Keratinocyte (primary cell): ENCODE results near the gene RAB3IL1. TPM values are rescaled to one million over a fixed set of nuclear protein-coding genes. Genes with fewer than 3 reads are reported as not detected.
A peak's percentile ranks its signal among the peaks of the same experiment; 100 is the strongest.

Experiments used
- DNase-seq: peaks from one replicate; pipeline ENCODE4 v3.0.0-alpha.2; 2011; ENCODE audit warnings: low read depth, missing footprints, low spot score
- FAIRE-seq: peaks from 2 replicates; lab custom pipeline; 2011; peaks lifted over from hg19 to GRCh38; lab: Jason Lieb, UNC
- H2AFZ ChIP-seq: 2 replicates; pipeline ENCODE4 v1.6.0; 2012; ENCODE audit warnings: low read length, control low read depth, inconsistent platforms; ENCODE audit not compliant: control insufficient read depth
- H3K27ac ChIP-seq: 2 replicates; pipeline ENCODE4 v1.5.1; 2011; ENCODE audit warnings: low read length; ENCODE audit not compliant: control insufficient read depth, insufficient read depth
- H3K27me3 ChIP-seq: 3 replicates; pipeline ENCODE4 v1.6.0; 2011; ENCODE audit warnings: low read length; ENCODE audit not compliant: control insufficient read depth, insufficient read depth; ENCODE audit errors: extremely low read depth
- H3K36me3 ChIP-seq, 2 experiments: 2 replicates in 1 of 2; 3 replicates in 1 of 2; pipeline ENCODE4 v1.5.1; 2011; ENCODE audit warnings: low read length in 2 of 2, mild to moderate bottlenecking in 1 of 2; ENCODE audit not compliant: control insufficient read depth in 2 of 2, insufficient read depth in 2 of 2; ENCODE audit errors: extremely low read depth in 1 of 2
- H3K4me1 ChIP-seq: 3 replicates; pipeline ENCODE4 v1.5.1; 2011; ENCODE audit warnings: low read length; ENCODE audit not compliant: control insufficient read depth, insufficient read depth; ENCODE audit errors: extremely low read depth
- H3K4me2 ChIP-seq: 3 replicates; pipeline ENCODE4 v1.6.0; 2011; ENCODE audit warnings: low read depth, low read length; ENCODE audit not compliant: control insufficient read depth, insufficient read depth; ENCODE audit errors: extremely low read depth
- H3K4me3 ChIP-seq, 3 experiments: fragments of 200-600 bp in 1 of 3; sonication (generic) in 1 of 3; 2 replicates in 2 of 3; 3 replicates in 1 of 3; pipeline ENCODE4 v1.5.1; 2011 to 2016; ENCODE audit warnings: low read length in 3 of 3, mild to moderate bottlenecking in 3 of 3, control low read depth in 2 of 3, inconsistent platforms in 1 of 3, low read depth in 1 of 3, mixed read lengths in 1 of 3, mixed run types in 1 of 3, moderate library complexity in 1 of 3; ENCODE audit not compliant: control insufficient read depth in 2 of 3, insufficient read depth in 2 of 3; ENCODE audit errors: extremely low read depth in 1 of 3
- H3K79me2 ChIP-seq: 2 replicates; pipeline ENCODE4 v1.6.0; 2012; ENCODE audit warnings: low read length; ENCODE audit not compliant: control insufficient read depth, insufficient read depth
- H3K9ac ChIP-seq: 3 replicates; pipeline ENCODE4 v1.6.0; 2011; ENCODE audit warnings: low read length; ENCODE audit not compliant: control insufficient read depth, insufficient read depth; ENCODE audit errors: extremely low read depth
- H3K9me1 ChIP-seq: 3 replicates; pipeline ENCODE4 v1.6.0; 2011; ENCODE audit warnings: low read length; ENCODE audit not compliant: control insufficient read depth, insufficient read depth; ENCODE audit errors: extremely low read depth
- H3K9me3 ChIP-seq: 2 replicates; pipeline ENCODE4 v1.5.1; 2012; ENCODE audit warnings: low read depth, low read length; ENCODE audit not compliant: control insufficient read depth
- H4K20me1 ChIP-seq: 3 replicates; pipeline ENCODE4 v1.6.0; 2011; ENCODE audit warnings: low read length; ENCODE audit not compliant: control insufficient read depth, insufficient read depth; ENCODE audit errors: extremely low read depth
- CTCF ChIP-seq, 3 experiments: IDR thresholded peaks in 1 of 3; conservative IDR thresholded peaks in 1 of 3; optimal IDR thresholded peaks in 1 of 3; 2 replicates in 2 of 3; 3 replicates in 1 of 3; pipeline versions ENCODE3 to v1.5.1; 2011; ENCODE audit warnings: low read length in 3 of 3, mild to moderate bottlenecking in 3 of 3, moderate library complexity in 2 of 3, control low read depth in 1 of 3, inconsistent platforms in 1 of 3; ENCODE audit not compliant: insufficient read depth in 2 of 3; ENCODE audit errors: extremely low read depth in 1 of 3
- EZH2 ChIP-seq: IDR thresholded peaks from one replicate; pipeline ENCODE4 v1.6.1; 2012; ENCODE audit warnings: inconsistent platforms, mild to moderate bottlenecking, low read length, moderate library complexity
- dilution Hi-C: fragments of 300-500 bp; cut with MboI; formaldehyde crosslinking; loops from one replicate; pipeline ENCODE4 v1.7.0; 2020; ENCODE audit warnings: low sequenced_read_pairs; ENCODE audit not compliant: extremely low pct_ligation_motif_present
- polyA plus RNA-seq, 5 experiments: library from polyadenylated mRNA; depleted of rRNA in 3 of 5; stranded (reverse) in 3 of 5; stranded (forward) in 1 of 5; unstranded in 1 of 5; fragments of >200 nt; gene quantifications; 1 replicate in 1 of 5; 2 replicates in 3 of 5; 3 replicates in 1 of 5; pipeline versions ENCODE4 v1.2.1 to v1.2.3, GENCODE V29; 2011 to 2012; ENCODE audit warnings: missing spikeins in 2 of 5, low read depth in 1 of 5, low replicate concordance in 1 of 5

RAB3IL1 gene
- polyA plus RNA-seq, 1 donor (not counting 4 experiments of a cell fraction or from before 2014, with no cell fraction given) = 0.31 TPM

- no peak overlapping the region for H2AFZ ChIP-seq
- no peak for FAIRE-seq
- peaks cover 3% of the 10 kb centered on the region for H4K20me1 ChIP-seq
- H3K9me1 ChIP-seq = no peaks in the 10 kb centered on the region
- H3K9me3 ChIP-seq = no peaks in the 10 kb centered on the region
- no peaks in the 10 kb centered on the region for H3K79me2 ChIP-seq
- no peak overlapping the region for H3K9ac ChIP-seq
- H3K27ac ChIP-seq = no peak overlapping the region
- DNase-seq = peak; percentile 11
- no peaks in the 10 kb centered on the region for H3K27me3 ChIP-seq
- H3K4me1 ChIP-seq = peaks cover 6% of the 10 kb centered on the region
- TF ChIP-seq EZH2 (no peak), CTCF (optimal IDR thresholded peaks at IDR 0.05 in 1 of 3, IDR thresholded peaks at IDR 0.05 in 1 of 3, conservative IDR thresholded peaks at IDR 0.05 in 1 of 3; ENCODE audit: extremely low read depth in 1 of 3, insufficient read depth in 2 of 3, low read length in 3 of 3) (no peak)
- H3K36me3 ChIP-seq = peaks cover 20 to 33% of the 10 kb centered on the region in 2 experiments
- H3K4me2 ChIP-seq = no peak overlapping the region
- H3K4me3 ChIP-seq = no peak overlapping the region
- dilution Hi-C loops = no loop called here
Measured at GRCh38 chr11:61860054-61860903, 57.1 kb downstream of the RAB3IL1 start.

GRCh38 chr11:61855939-61856680 lies 61.3 kb downstream of the RAB3IL1 start:
- TF ChIP-seq CTCF (optimal IDR thresholded peaks at IDR 0.05 in 1 of 3, IDR thresholded peaks at IDR 0.05 in 1 of 3, conservative IDR thresholded peaks at IDR 0.05 in 1 of 3; ENCODE audit: extremely low read depth in 1 of 3, insufficient read depth in 2 of 3, low read length in 3 of 3) = no peak
- no peak for TF ChIP-seq EZH2
- H3K27ac ChIP-seq = no peak overlapping the region
- H3K9me1 ChIP-seq = no peaks in the 10 kb centered on the region
- no peak overlapping the region for H3K4me3 ChIP-seq
- no peak for FAIRE-seq
- peaks cover 26 to 38% of the 10 kb centered on the region in 2 experiments for H3K36me3 ChIP-seq
- no peak overlapping the region for H2AFZ ChIP-seq
- H3K79me2 ChIP-seq = no peaks in the 10 kb centered on the region
- H3K9me3 ChIP-seq = no peaks in the 10 kb centered on the region
- no peak for DNase-seq
- H3K27me3 ChIP-seq = no peaks in the 10 kb centered on the region
- dilution Hi-C loops = no loop called here
- H3K9ac ChIP-seq = no peak overlapping the region
- H3K4me1 ChIP-seq = peaks cover 6% of the 10 kb centered on the region
- H3K4me2 ChIP-seq = no peak overlapping the region
- H4K20me1 ChIP-seq = peaks cover 3% of the 10 kb centered on the region
